Ovary (tissue), 3 donors: ENCODE data around the gene BET1.

ENCODE experiments used
- EP300 ChIP-seq: sonication (generic); formaldehyde crosslinking; IDR thresholded peaks from one replicate; pipeline ENCODE4 v1.6.1; 2017; ENCODE audit warnings: antibody characterized with exemption
- POLR2A ChIP-seq: fragments of 450-650 bp; IDR thresholded peaks from one replicate; pipeline ENCODE4 v1.6.1; 2017; ENCODE audit warnings: antibody characterized with exemption, mild to moderate bottlenecking, moderate library complexity
- TF ChIP-seq, protein P1 (sequence below), 3 donors: fragments of 450-650 bp in 2 of 3; fragments of 200-600 bp in 1 of 3; IDR thresholded peaks; one replicate each; pipeline versions ENCODE4 v1.5.1 to v1.8.0; 2016 to 2022; ENCODE audit warnings: antibody characterized with exemption in 3 of 3, mild to moderate bottlenecking in 1 of 3
- donor health status: DM: no; HTN: no; CAD: no.

GRCh38 chr7:94041529-94041928 is 37.4 kb upstream of the BET1 start:
- TF ChIP-seq, protein P1, sequence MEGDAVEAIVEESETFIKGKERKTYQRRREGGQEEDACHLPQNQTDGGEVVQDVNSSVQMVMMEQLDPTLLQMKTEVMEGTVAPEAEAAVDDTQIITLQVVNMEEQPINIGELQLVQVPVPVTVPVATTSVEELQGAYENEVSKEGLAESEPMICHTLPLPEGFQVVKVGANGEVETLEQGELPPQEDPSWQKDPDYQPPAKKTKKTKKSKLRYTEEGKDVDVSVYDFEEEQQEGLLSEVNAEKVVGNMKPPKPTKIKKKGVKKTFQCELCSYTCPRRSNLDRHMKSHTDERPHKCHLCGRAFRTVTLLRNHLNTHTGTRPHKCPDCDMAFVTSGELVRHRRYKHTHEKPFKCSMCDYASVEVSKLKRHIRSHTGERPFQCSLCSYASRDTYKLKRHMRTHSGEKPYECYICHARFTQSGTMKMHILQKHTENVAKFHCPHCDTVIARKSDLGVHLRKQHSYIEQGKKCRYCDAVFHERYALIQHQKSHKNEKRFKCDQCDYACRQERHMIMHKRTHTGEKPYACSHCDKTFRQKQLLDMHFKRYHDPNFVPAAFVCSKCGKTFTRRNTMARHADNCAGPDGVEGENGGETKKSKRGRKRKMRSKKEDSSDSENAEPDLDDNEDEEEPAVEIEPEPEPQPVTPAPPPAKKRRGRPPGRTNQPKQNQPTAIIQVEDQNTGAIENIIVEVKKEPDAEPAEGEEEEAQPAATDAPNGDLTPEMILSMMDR (IDR thresholded peaks at IDR 0.05) = no peak
- no peak for TF ChIP-seq EP300
- TF ChIP-seq POLR2A = no peak
